Dermis microvascular lymphatic vessel endothelial cell (primary cell): ENCODE data around the gene CDS1. TPM values are rescaled to one million over a fixed set of nuclear protein-coding genes. Genes with fewer than 3 reads are reported as not detected.

ENCODE experiments used
- total RNA-seq: library from RNA; depleted of rRNA; stranded (reverse); fragments of >200 nt; gene quantifications from 2 replicates; pipeline ENCODE4 v1.2.1, GENCODE V29; 2014

The CDS1 gene
- total RNA-seq, 1 donor from 2014 or later: not detected

Other genes with a start within 250 kb of the CDS1 start
- not detected in 2 replicates for gene NKX6-1, start 83.8 kb upstream of the CDS1 start, total RNA-seq